Lower leg skin (tissue), 3 donors: ENCODE results near the gene SLC9A5.

Source experiments
- CTCF ChIP-seq, 3 donors: fragments of 450-650 bp; IDR thresholded peaks; one replicate each; pipeline ENCODE4 v1.5.1; 2016; ENCODE audit warnings: antibody characterized with exemption in 3 of 3, mild to moderate bottlenecking in 3 of 3, moderate library complexity in 2 of 3
- POLR2A ChIP-seq, 2 donors: fragments of 450-650 bp; IDR thresholded peaks; one replicate each; pipeline ENCODE4 v1.6.1; 2016 to 2017; ENCODE audit warnings: antibody characterized with exemption in 2 of 2, mild to moderate bottlenecking in 1 of 2, moderate library complexity in 1 of 2

DNA sequence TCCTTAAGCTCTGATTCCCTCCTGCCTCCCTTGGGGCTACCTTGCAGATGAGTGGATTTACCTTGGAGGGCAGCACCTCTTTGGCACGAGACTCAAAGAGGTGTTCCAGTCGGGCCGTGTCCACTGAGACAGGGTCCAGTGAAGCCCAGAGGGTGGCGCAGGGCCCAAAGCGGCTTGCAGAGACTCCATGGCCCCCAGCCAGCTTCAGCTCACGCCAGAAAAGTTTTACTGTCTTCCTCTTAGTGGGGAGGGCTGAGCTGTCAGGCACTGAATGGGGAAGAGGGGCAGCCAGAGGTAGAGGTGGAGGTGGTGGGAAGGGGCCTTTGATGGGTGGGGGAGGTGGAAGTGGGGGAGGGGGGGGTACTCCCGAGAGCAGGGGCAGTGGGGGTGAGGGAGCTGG lies 15.2 kb upstream of the SLC9A5 start:
- no peak for TF ChIP-seq CTCF (IDR thresholded peaks at IDR 0.05)
- no peak for TF ChIP-seq POLR2A (IDR thresholded peaks at IDR 0.05)
